NB4 (cell line): ENCODE data around the gene GARNL3.

ENCODE experiments used
- DNase-seq: peaks from one replicate; pipeline ENCODE4 v3.0.0; 2010; ENCODE audit warnings: low read depth
- H3K4me3 ChIP-seq: one replicate; pipeline ENCODE4 v1.5.1; 2011; ENCODE audit warnings: mild to moderate bottlenecking, low read depth, low read length, moderate library complexity
- MYC ChIP-seq: IDR thresholded peaks from 2 replicates; pipeline ENCODE4 v1.6.1; 2011; ENCODE audit warnings: low read depth, low read length
- POLR2A ChIP-seq: IDR thresholded peaks from 2 replicates; pipeline ENCODE4 v1.6.1; 2011; ENCODE audit warnings: mild to moderate bottlenecking; ENCODE audit not compliant: insufficient read length; ENCODE audit errors: extremely low read depth
- TF ChIP-seq, protein P1 (sequence below): IDR thresholded peaks from one replicate; pipeline ENCODE4 v1.5.1; 2012; ENCODE audit warnings: low read depth, low read length
- TF ChIP-seq, protein P2 (sequence below): IDR thresholded peaks from 2 replicates; pipeline ENCODE4 v1.6.1; 2011; ENCODE audit warnings: low read depth, low read length

GARNL3 gene

DNA sequence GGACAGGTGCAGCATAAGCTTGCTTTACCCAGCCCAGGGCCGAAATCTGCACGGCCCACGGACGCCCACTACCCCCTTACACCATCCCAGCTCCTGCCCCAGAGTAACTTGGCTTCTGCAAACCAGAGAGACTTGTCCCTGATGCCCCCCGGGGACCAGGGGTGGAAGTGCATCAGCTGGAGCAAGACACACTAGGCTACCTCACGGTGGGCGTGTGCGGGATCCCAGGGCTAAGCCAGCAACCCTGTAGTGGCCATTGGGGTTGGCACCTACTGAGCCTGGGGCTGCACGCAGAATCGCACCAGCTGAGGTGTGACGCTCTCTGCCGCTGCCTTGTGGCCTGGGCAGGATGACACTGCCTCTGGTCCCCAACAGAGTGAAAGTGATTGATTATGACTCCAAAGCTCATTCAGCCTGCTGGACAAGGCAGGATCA lies 153.5 kb downstream of the GARNL3 start:
- TF ChIP-seq, protein P1, sequence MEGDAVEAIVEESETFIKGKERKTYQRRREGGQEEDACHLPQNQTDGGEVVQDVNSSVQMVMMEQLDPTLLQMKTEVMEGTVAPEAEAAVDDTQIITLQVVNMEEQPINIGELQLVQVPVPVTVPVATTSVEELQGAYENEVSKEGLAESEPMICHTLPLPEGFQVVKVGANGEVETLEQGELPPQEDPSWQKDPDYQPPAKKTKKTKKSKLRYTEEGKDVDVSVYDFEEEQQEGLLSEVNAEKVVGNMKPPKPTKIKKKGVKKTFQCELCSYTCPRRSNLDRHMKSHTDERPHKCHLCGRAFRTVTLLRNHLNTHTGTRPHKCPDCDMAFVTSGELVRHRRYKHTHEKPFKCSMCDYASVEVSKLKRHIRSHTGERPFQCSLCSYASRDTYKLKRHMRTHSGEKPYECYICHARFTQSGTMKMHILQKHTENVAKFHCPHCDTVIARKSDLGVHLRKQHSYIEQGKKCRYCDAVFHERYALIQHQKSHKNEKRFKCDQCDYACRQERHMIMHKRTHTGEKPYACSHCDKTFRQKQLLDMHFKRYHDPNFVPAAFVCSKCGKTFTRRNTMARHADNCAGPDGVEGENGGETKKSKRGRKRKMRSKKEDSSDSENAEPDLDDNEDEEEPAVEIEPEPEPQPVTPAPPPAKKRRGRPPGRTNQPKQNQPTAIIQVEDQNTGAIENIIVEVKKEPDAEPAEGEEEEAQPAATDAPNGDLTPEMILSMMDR = peak; percentile 50
- TF ChIP-seq MYC = no peak
- peak; percentile 67 for DNase-seq
- H3K4me3 ChIP-seq = no peak overlapping the region

DNA sequence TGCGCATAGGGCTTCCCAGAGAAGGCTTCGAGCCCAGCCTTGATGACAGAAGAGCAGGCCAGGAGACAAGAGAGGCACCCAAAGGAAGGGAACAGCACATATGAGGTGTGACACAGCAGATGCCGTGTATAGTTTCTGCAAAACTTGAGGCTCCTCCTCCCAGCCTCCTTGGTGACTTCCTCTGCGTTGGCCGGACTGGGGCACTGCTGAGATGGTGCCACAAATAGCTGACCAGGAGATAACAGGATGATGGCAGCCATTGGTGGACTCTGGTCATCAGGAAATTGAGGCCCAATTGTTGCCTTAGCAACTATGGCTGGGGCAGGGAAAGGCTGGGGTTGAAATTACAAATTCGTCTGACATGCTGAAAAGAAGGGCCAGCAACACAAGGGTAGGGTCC lies 154.8 kb downstream of the GARNL3 start:
- H3K4me3 ChIP-seq = peak overlapping the region; percentile 44
- DNase-seq = no peak
- TF ChIP-seq, protein P1 = no peak
- TF ChIP-seq POLR2A (no peak), MYC (no peak)
- TF ChIP-seq, protein P2, sequence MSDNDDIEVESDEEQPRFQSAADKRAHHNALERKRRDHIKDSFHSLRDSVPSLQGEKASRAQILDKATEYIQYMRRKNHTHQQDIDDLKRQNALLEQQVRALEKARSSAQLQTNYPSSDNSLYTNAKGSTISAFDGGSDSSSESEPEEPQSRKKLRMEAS = no peak

DNA sequence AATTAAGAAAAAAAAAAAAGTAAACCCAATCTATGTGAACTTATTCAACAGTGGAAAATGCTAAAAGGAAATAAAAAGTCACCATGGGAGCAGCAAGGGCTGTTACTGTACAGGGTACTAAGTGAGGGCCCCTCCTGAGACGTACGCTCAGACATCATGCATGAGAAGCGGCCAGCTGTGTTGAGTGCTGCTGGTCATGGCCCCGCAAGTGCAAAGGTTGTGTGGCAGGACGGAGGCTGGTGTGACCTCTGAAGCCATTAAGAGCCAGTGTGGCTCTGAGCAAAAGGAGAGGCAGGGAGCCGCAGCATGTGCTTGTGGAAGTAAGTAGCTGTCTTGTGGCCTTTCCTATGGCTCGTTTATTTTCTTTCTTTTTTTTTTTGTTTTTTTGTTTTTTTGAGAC lies 156.5 kb downstream of the GARNL3 start:
- H3K4me3 ChIP-seq = no peak overlapping the region
- TF ChIP-seq, protein P1 = no peak
- TF ChIP-seq, protein P2 = no peak
- TF ChIP-seq MYC (no peak), POLR2A (no peak)
- DNase-seq = no peak

DNA sequence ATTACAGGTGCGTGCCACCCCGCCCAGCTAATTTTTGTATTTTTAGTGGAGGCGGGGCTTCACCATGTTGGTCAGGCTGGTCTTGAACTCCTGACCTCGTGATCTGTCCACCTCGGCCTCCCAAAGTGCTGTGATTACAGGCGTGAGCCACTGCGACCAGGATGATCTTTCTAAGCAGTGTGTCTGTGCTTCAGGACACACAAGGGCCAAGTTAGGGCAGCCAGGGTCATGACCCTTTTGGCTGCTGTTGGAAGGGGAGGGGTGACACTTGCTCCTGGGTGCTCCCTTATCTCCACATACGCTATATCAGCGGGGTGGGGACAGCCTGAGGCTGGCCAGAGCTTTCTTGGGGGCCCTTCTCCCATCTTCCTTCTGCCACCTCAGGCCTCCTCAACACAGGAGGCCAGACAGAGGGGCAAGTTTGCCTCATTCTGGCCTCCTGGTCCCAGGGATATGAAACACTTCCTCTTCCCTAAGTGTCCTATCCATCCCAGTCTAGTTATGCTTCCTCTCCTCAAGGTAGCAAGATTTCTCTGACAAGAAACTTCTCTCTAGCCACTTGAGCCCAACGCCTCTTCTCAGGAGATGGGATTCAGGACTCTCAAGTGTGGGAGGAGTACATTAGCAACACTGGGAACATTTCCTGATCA lies 157.7 kb downstream of the GARNL3 start:
- no peak overlapping the region for H3K4me3 ChIP-seq
- TF ChIP-seq, protein P2 = no peak
- TF ChIP-seq MYC = no peak
- no peak for TF ChIP-seq POLR2A
- TF ChIP-seq, protein P1 = no peak
- no peak for DNase-seq

DNA sequence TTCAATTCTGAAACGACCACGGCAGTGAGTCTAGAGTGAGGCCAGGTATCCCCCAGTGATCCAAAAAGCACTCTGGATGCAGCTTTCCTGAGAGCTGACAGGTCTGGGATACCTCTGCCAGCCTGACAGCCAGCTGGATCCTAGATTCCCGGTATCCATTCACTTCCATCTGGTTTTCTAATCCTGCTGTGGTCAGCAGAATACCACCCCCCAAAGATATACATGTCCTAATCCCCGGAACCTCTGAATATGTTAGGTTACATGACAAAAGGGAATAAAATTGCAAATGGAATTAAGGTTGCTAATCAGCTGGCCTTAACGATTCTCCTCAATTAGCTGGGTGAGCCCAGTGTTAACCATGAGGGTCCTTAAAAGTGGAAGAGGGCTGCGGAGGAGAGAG lies 158.2 kb downstream of the GARNL3 start:
- DNase-seq = no peak
- H3K4me3 ChIP-seq = peak overlapping the region; percentile 86
- TF ChIP-seq, protein P2 = no peak
- no peak for TF ChIP-seq MYC
- TF ChIP-seq, protein P1 = no peak
- TF ChIP-seq POLR2A = no peak

DNA sequence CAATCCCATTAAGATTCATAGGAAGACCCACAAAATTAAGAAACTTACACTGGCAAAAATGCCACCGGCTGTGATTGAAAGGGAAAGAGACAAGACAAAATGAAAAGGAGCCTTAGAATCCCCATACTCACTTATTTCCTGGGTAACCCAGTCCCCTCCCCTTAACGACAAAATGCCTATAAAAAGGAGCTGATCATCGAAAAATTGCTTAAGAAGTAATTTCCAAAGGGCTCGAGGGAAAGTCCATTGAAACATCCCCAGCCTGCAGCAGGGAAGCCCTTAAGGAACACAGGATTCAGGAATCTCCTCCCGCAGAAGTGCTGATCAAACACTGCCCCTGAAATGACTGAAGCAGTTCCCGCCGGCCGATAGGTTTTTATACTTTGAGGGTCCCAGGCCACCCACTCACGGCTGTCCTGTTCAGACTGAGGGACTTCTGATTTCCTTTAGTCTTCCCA lies 158.9 kb downstream of the GARNL3 start:
- no peak for DNase-seq
- TF ChIP-seq, protein P2 = no peak
- TF ChIP-seq MYC = no peak
- no peak for TF ChIP-seq POLR2A
- TF ChIP-seq, protein P1 = no peak
- peak overlapping the region; percentile 86 for H3K4me3 ChIP-seq
